Thoracic aorta (tissue), 2 donors: Measurements from ENCODE around the gene ATP4A. TPM values are rescaled to one million over a fixed set of nuclear protein-coding genes. Genes with fewer than 3 reads are reported as not detected.
"Not testable (repeated sequence)": the region's sequence is repeated elsewhere in the genome, so short reads cannot be mapped to it uniquely, and the experiment has no call there.

ENCODE experiments used
- ATAC-seq: fragments of 150-250 bp; one replicate; pipeline ENCODE4 v1.8.0; 2017; ENCODE audit warnings: low read depth; ENCODE audit not compliant: insufficient number of reproducible peaks, low FRiP score
- DNase-seq: peaks from one replicate; pipeline ENCODE4 v3.0.0-alpha.2; 2020; ENCODE audit warnings: low spot score
- H3K27ac ChIP-seq, 2 donors: fragments of 200-600 bp; sonication (generic); 1 replicate in 1 of 2; 2 replicates in 1 of 2; pipeline ENCODE4 v1.5.1; 2016; ENCODE audit warnings: mild to moderate bottlenecking in 2 of 2, moderate library complexity in 2 of 2
- H3K27me3 ChIP-seq: fragments of 200-600 bp; sonication (generic); replicated peaks from 2 replicates; pipeline ENCODE4 v1.6.0; 2016; ENCODE audit warnings: mild to moderate bottlenecking; ENCODE audit not compliant: insufficient read depth
- H3K36me3 ChIP-seq: fragments of 200-600 bp; sonication (generic); one replicate; pipeline ENCODE4 v1.5.1; 2016
- H3K4me1 ChIP-seq, 2 donors: fragments of 200-600 bp; sonication (generic); 1 replicate in 1 of 2; 2 replicates in 1 of 2; pipeline versions ENCODE4 v1.5.1 to v1.6.0; 2016; ENCODE audit warnings: low read depth in 2 of 2, mild to moderate bottlenecking in 1 of 2; ENCODE audit not compliant: control insufficient read depth in 1 of 2
- H3K4me3 ChIP-seq: fragments of 200-600 bp; sonication (generic); 2 replicates; pipeline ENCODE4 v1.5.1; 2016; ENCODE audit warnings: mild to moderate bottlenecking
- H3K9me3 ChIP-seq: fragments of 200-600 bp; sonication (generic); 2 replicates; pipeline ENCODE4 v1.5.1; 2016
- CTCF ChIP-seq: fragments of 200-600 bp; sonication (generic); IDR thresholded peaks from one replicate; pipeline ENCODE4 v1.5.1; 2019; ENCODE audit warnings: antibody characterized with exemption
- total RNA-seq, 2 donors: library from RNA; depleted of rRNA; stranded (reverse); fragments of >200 nt; gene quantifications; one replicate each; pipeline versions ENCODE4 v1.1.0 to v1.2.3, GENCODE V29; 2016

ATP4A gene
- total RNA-seq, 2 donors from 2014 or later, result 0.35 TPM; not detected in 1

- DNase-seq (no peak), ATAC-seq (no peak)
- no peaks in the 10 kb centered on the region for H3K27me3 ChIP-seq
- peaks cover 3 to 6% of the 10 kb centered on the region in 2 donors for H3K4me1 ChIP-seq
- H3K4me3 ChIP-seq, result no peak overlapping the region
- H3K27ac ChIP-seq, result no peak overlapping the region
- no peaks in the 10 kb centered on the region for H3K36me3 ChIP-seq
- H3K9me3 ChIP-seq, result no peaks in the 10 kb centered on the region
- no peak for TF ChIP-seq CTCF
Observed at GRCh38 chr19:35607661-35608060, 44.2 kb upstream of the ATP4A start.

- not testable (repeated sequence) for H3K27me3 ChIP-seq, H3K27ac ChIP-seq, H3K4me3 ChIP-seq, DNase-seq, H3K36me3 ChIP-seq, H3K9me3 ChIP-seq, ATAC-seq, H3K4me1 ChIP-seq
Observed at GRCh38 chr19:35607170-35607569, 43.7 kb upstream of the ATP4A start.

GRCh38 chr19:35604436-35604835 is 41.0 kb upstream of the ATP4A start:
- not testable (repeated sequence) for H3K4me1 ChIP-seq, H3K9me3 ChIP-seq, H3K27ac ChIP-seq, H3K27me3 ChIP-seq, H3K4me3 ChIP-seq, H3K36me3 ChIP-seq, ATAC-seq, DNase-seq

- H3K4me3 ChIP-seq, result no peak overlapping the region
- no peak overlapping the region for H3K27ac ChIP-seq
- no peaks in the 10 kb centered on the region for H3K9me3 ChIP-seq
- H3K36me3 ChIP-seq, result no peaks in the 10 kb centered on the region
- no peaks in the 10 kb centered on the region for H3K4me1 ChIP-seq
- no peak for TF ChIP-seq CTCF
- no peaks in the 10 kb centered on the region for H3K27me3 ChIP-seq
- DNase-seq (no peak), ATAC-seq (no peak)
Observed at GRCh38 chr19:35601971-35602370, 38.5 kb upstream of the ATP4A start.

- Histone ChIP-seq H3K27me3 (no peaks in the 10 kb centered on the region), H3K36me3 (no peaks in the 10 kb centered on the region), H3K4me1 (no peaks in the 10 kb centered on the region), H3K27ac (no peak overlapping the region), H3K9me3 (no peaks in the 10 kb centered on the region), H3K4me3 (no peak overlapping the region)
- TF ChIP-seq CTCF, result no peak
- ATAC-seq (no peak), DNase-seq (no peak)
Observed at GRCh38 chr19:35596366-35596999, 33.0 kb upstream of the ATP4A start.

GRCh38 chr19:35595928-35596327 is 32.5 kb upstream of the ATP4A start:
- ATAC-seq (no peak), DNase-seq (no peak)
- no peaks in the 10 kb centered on the region for H3K4me1 ChIP-seq
- no peaks in the 10 kb centered on the region for H3K36me3 ChIP-seq
- H3K27me3 ChIP-seq, result no peaks in the 10 kb centered on the region
- H3K27ac ChIP-seq, result no peak overlapping the region
- TF ChIP-seq CTCF, result no peak
- H3K4me3 ChIP-seq, result no peak overlapping the region
- H3K9me3 ChIP-seq, result no peaks in the 10 kb centered on the region

GRCh38 chr19:35595026-35595425 is 31.6 kb upstream of the ATP4A start:
- H3K36me3 ChIP-seq, H3K27me3 ChIP-seq, H3K27ac ChIP-seq, H3K4me3 ChIP-seq, DNase-seq, H3K9me3 ChIP-seq, ATAC-seq, H3K4me1 ChIP-seq: not testable (repeated sequence)
